NT2/D1 (cell line): Measurements from ENCODE around the gene PAK1.
A peak's percentile ranks its signal among the peaks of the same experiment; 100 is the strongest.
"Not testable (repeated sequence)": the region's sequence is repeated elsewhere in the genome, so short reads cannot be mapped to it uniquely, and the experiment has no call there.

Experiments used
- DNase-seq: peaks from one replicate; pipeline ENCODE4 v3.0.0-alpha.2; 2011; ENCODE audit warnings: low read depth, low spot score
- H3K27me3 ChIP-seq: 2 replicates; pipeline ENCODE4 v1.6.0; 2011; ENCODE audit warnings: mild to moderate bottlenecking; ENCODE audit not compliant: insufficient read length, insufficient read depth
- H3K36me3 ChIP-seq: 2 replicates; pipeline ENCODE4 v1.6.1; 2011; ENCODE audit warnings: mild to moderate bottlenecking, low read length, mixed read lengths; ENCODE audit not compliant: insufficient read depth, insufficient read length
- H3K4me1 ChIP-seq: 2 replicates; pipeline ENCODE4 v1.5.1; 2011; ENCODE audit not compliant: insufficient read depth, insufficient read length
- H3K4me3 ChIP-seq: 2 replicates; pipeline ENCODE4 v1.5.1; 2011; ENCODE audit warnings: low read depth; ENCODE audit not compliant: insufficient read length
- H3K9ac ChIP-seq: 2 replicates; pipeline ENCODE4 v1.6.0; 2011; ENCODE audit warnings: low read depth; ENCODE audit not compliant: insufficient read length
- H3K9me3 ChIP-seq: 2 replicates; pipeline ENCODE4 v1.5.1; 2011; ENCODE audit warnings: mild to moderate bottlenecking, low read length; ENCODE audit not compliant: insufficient read depth
- SUZ12 ChIP-seq: IDR thresholded peaks from 2 replicates; pipeline ENCODE4 v1.6.1; 2011; ENCODE audit not compliant: insufficient read length, insufficient read depth; ENCODE audit errors: extremely low read depth
- YY1 ChIP-seq: IDR thresholded peaks from 2 replicates; pipeline ENCODE4 v1.6.1; 2011; ENCODE audit not compliant: insufficient read length, insufficient read depth
- ZNF274 ChIP-seq: IDR thresholded peaks from 2 replicates; pipeline ENCODE4 v1.6.1; 2011; ENCODE audit warnings: mild to moderate bottlenecking, low read depth, low read length

The PAK1 gene

GRCh38 chr11:77502346-77502905 is 28.5 kb upstream of the PAK1 start:
- no peak for TF ChIP-seq ZNF274
- no peak for TF ChIP-seq SUZ12
- TF ChIP-seq YY1 = no peak
- no peak overlapping the region for H3K9ac ChIP-seq
- H3K9me3 ChIP-seq = no peaks in the 10 kb centered on the region
- H3K36me3 ChIP-seq = no peaks in the 10 kb centered on the region
- DNase-seq = no peak
- H3K4me3 ChIP-seq = no peak overlapping the region
- H3K4me1 ChIP-seq = no peaks in the 10 kb centered on the region
- H3K27me3 ChIP-seq = no peaks in the 10 kb centered on the region

- H3K9ac ChIP-seq = no peak overlapping the region
- DNase-seq = no peak
- TF ChIP-seq YY1 (no peak), SUZ12 (no peak), ZNF274 (no peak)
- H3K27me3 ChIP-seq = no peaks in the 10 kb centered on the region
- H3K9me3 ChIP-seq = no peaks in the 10 kb centered on the region
- H3K36me3 ChIP-seq = no peaks in the 10 kb centered on the region
- no peaks in the 10 kb centered on the region for H3K4me1 ChIP-seq
- no peak overlapping the region for H3K4me3 ChIP-seq
Measured at GRCh38 chr11:77501758-77502157, 27.9 kb upstream of the PAK1 start.

- H3K4me1 ChIP-seq = no peaks in the 10 kb centered on the region
- H3K36me3 ChIP-seq = no peaks in the 10 kb centered on the region
Measured at GRCh38 chr11:77497368-77497767, 23.5 kb upstream of the PAK1 start.

GRCh38 chr11:77495526-77495925 is 21.6 kb upstream of the PAK1 start:
- no peaks in the 10 kb centered on the region for H3K27me3 ChIP-seq
- no peak overlapping the region for H3K9ac ChIP-seq
- H3K4me3 ChIP-seq = no peak overlapping the region
- H3K36me3 ChIP-seq = no peaks in the 10 kb centered on the region
- no peak for DNase-seq
- no peaks in the 10 kb centered on the region for H3K9me3 ChIP-seq
- no peaks in the 10 kb centered on the region for H3K4me1 ChIP-seq
- TF ChIP-seq YY1 (no peak), ZNF274 (no peak), SUZ12 (no peak)

More at GRCh38 chr11:77497368-77497767, 23.5 kb upstream of the PAK1 start:
- DNase-seq = no peak
- TF ChIP-seq YY1 (no peak), SUZ12 (no peak), ZNF274 (no peak)
- Histone ChIP-seq H3K4me3 (no peak overlapping the region), H3K27me3 (no peaks in the 10 kb centered on the region), H3K9me3 (no peaks in the 10 kb centered on the region), H3K9ac (no peak overlapping the region)

- H3K27me3 ChIP-seq, DNase-seq, H3K4me1 ChIP-seq, H3K4me3 ChIP-seq, H3K9me3 ChIP-seq, H3K36me3 ChIP-seq, H3K9ac ChIP-seq: not testable (repeated sequence)
Measured at GRCh38 chr11:77490035-77490434, 16.1 kb upstream of the PAK1 start.

- no peak for DNase-seq
- TF ChIP-seq ZNF274 = no peak
- TF ChIP-seq YY1 = no peak
- no peak for TF ChIP-seq SUZ12
- H3K36me3 ChIP-seq = no peaks in the 10 kb centered on the region
- H3K9ac ChIP-seq = no peak overlapping the region
- no peaks in the 10 kb centered on the region for H3K27me3 ChIP-seq
- H3K4me3 ChIP-seq = no peak overlapping the region
- H3K9me3 ChIP-seq = no peaks in the 10 kb centered on the region
- H3K4me1 ChIP-seq = no peaks in the 10 kb centered on the region
Measured at GRCh38 chr11:77487790-77488189, 13.9 kb upstream of the PAK1 start.

GRCh38 chr11:77479746-77480352 is 6.0 kb upstream of the PAK1 start:
- TF ChIP-seq YY1 (no peak), ZNF274 (no peak), SUZ12 (no peak)
- no peak overlapping the region for H3K9ac ChIP-seq
- H3K4me3 ChIP-seq = no peak overlapping the region
- no peaks in the 10 kb centered on the region for H3K27me3 ChIP-seq
- H3K9me3 ChIP-seq = no peaks in the 10 kb centered on the region
- peak; percentile 87 for DNase-seq
- no peaks in the 10 kb centered on the region for H3K36me3 ChIP-seq
- no peaks in the 10 kb centered on the region for H3K4me1 ChIP-seq
